ENCODE results near the gene GLI1.

GRCh38 chr12:57454213-57454565, 5.4 kb upstream of the GLI1 start:
- TF ChIP-seq CTCF (IDR thresholded peaks at IDR 0.05; ENCODE audit: poor library complexity, severe bottlenecking) (no peak), EZH2 (IDR thresholded peaks at IDR 0.05; ENCODE audit: borderline replicate concordance, insufficient read depth, low read length, poor library complexity, severe bottlenecking) (no peak), POLR2AphosphoS5 (IDR thresholded peaks at IDR 0.05) (no peak), TAF1 (IDR thresholded peaks at IDR 0.05; ENCODE audit: low read depth) (no peak), MXI1 (conservative IDR thresholded peaks at IDR 0.05; ENCODE audit: poor library complexity, severe bottlenecking) (no peak), REST (IDR thresholded peaks at IDR 0.05; ENCODE audit: borderline replicate concordance) (no peak), SMC3 (conservative IDR thresholded peaks at IDR 0.05; ENCODE audit: poor library complexity) (no peak)

Data from neural cell (in vitro differentiated cells).